Nucleus accumbens (tissue), 56 donors: ENCODE measurements around the gene GGTA1.
A peak's percentile ranks its signal among the peaks of the same experiment; 100 is the strongest.

ENCODE experiments used
- DNase-seq, 56 donors: peaks; one replicate each; lab custom pipeline; 2025; lab: John Stamatoyannopoulos, UW

The GGTA1 gene

DNA sequence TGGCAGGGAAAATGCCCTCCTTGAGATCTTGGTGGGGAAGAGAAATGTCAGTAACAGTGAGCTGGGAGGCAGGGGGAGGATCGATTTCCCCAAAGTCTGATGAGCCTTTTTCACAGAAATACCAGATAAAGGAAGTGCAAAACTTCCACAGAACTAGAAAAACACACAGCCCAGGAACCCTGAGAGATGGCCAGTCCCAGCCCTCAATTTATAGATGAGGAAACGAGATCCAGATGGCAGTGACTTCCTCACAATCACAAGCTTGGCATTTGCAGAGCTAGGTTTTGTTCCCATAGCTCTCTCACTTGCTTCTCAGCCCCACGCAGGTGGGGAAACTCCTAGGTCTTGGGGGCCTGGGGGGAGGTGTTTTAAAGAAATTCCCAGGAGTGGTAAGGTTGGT lies 3.8 kb upstream of the GGTA1 start:
- no peak for DNase-seq

DNA sequence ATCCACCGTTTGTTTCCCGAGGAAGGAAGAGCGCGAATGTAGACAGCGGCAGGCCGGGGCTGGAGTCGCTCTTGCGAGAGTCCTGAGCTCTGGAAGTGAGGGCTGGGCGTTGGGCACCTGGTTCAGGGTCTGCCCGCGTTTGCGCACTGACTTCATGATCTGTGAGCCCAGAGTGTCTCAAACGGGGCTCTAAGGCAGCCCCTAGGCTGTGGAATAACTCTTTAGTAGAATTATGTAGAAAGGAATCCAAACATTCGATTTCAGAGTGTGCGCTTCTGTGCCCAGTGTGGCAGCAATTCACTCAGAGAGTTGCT lies 478 bp upstream of the GGTA1 start:
- no peak for DNase-seq

DNA sequence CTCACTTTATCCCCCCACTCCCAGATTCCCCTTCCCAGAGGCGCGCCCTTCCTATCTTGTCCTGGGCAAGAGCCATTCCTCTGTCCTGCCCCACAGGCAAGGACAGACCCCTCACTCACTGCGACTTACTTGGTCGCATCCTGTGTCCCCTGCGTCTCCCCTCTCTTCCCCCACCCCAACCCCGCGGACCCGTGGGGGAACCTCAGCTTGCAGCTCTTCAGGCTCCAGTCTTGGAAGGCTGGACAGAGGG lies 542 bp downstream of the GGTA1 start:
- DNase-seq, result no peak

DNA sequence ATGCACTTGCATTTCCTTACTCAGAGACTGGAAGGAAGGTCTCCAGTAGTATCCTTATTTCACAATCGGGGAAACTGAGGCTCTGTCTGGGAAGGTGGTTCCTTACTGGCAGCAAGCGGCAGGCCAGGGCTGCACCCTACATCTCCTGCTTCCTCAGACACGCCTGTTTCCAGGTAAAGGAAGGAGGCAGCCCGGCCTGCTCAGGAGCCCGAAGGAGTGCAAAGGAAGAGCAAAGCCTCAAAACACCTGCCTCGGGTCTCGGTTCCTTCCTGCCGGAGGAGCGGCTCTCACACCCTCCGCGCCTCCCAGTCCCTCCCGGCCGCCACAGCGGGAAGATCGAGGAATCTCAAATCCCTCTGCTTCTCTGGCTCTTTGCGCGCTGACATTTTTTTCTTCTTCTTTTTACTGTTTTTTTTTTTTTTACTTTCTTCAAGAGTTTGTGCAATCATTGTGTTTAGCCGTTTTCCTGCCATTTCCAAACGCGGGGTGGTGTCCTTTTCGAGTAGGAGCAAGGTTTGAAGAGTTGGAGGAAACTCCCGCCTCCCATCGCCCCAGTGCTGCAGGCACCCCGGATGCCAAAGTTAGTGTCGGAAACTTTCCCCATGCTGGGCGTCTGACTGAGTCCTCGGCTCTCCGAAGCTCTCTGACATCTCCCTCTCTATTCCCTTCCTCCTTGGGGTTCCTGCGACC lies 1.0 kb downstream of the GGTA1 start:
- peak in 1 of 56 donors; percentile 24 for DNase-seq

DNA sequence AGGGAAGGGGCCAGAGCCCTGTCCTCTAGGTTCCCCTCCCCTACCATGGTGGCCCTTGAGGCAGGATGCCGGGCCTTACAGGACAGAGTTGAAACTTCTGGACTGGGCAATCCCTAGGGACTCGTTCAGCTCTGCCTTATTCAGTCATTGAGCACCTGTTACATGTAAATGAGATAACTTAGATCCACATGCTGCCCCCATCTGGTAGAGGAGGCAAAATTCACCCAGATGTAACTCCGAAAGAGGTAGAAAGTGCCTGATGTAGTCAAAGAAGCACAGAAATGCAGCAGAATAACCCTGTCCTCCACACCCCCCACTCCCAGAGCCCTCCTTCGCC lies 1.5 kb downstream of the GGTA1 start:
- DNase-seq, result peak in 19 of 56 donors; percentile 9 to 75 (median 25)

DNA sequence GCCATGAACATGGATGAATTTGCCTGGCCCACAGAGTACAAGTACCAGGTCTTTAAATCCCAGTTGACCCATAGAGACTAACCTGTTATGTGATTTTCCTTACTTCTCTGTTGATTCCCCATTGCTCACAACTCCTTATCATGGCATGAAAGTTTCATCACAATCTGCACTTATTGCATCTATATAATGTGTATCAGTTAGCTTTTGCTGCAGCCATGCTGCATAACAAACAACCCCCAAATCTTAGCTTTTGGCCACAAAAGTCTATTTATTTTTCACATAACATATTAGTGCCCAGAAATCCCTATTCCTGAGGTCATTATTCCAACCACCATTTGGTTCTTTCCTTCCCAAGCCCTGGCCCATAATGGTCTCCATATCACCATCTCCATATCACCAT lies 3.7 kb downstream of the GGTA1 start:
- no peak for DNase-seq

DNA sequence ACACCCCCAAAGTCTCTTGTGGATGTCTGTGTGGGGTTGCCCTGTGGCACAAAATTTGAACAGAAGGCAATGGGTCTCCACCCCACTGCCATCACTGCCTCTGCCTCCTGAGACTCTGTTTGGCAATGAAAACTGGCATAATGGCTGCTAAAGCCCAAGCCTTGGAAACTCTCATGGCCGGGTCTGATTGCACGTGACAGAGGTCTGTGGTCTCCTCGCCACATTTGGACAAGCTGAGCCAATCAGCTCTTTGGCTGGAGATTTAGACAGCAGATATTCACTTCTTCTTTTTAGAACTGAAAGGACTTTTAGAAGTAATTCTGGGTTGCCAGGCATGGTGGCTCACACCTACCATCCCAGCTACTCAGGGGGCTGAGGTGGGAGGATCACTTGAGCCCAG lies 5.5 kb downstream of the GGTA1 start:
- DNase-seq, result no peak

DNA sequence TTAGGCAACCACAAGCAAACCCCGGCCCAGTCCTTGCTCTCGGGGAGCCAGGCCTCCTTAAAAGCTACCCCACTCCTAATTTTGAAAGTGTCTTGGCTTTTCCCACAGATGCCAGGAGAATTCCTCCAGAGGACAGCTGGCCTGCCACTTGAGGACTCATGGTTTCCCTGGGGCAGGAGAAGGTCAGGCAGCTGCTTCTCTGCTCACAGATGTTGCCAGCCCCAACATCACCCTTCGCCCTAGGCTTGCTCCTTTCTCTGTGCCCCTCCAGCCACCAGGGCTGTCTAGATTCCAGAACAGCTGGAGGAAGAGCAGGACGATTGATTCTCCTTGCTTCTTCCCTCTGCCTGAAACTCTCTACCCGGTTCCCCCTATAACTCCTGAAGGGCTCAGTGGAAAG lies 8.5 kb downstream of the GGTA1 start:
- no peak for DNase-seq

DNA sequence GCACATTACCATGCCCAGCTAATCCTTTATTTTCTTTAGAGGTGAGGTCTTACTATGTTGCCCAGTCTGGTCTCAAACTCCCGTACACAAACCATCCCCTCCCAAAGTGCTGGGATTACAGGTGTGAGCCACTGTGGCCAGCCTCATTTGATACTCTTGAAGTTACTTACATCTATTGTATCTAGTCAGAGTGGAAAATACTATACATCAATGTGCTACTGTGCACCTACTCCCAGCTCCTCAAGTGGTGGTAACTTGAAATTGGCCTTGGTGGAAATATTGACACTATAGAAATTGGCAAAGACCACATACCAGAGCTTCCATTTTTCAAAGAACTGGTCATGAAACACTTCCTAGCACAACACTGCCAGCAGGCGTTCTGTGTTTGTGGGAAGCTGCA lies 10.3 kb downstream of the GGTA1 start:
- no peak for DNase-seq

DNA sequence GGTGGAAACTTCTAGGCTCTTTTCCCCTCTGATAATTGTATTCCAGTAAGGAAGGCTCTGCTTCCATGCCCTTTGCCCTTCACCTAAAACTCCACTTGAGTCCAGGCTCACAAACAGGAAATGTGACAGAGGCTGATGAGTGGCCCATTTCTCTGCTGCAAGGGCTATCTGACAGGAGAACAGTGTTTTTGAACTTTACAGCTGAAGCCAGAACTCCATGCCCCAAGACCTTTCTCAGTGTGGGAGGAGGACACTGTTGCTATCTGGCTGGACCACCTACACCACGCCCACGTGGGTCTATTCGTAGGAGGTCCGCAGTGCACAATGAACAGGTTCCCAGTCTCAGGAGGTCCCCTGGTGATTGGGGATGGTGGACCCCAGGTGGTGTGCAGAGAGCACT lies 13.6 kb downstream of the GGTA1 start:
- no peak for DNase-seq

DNA sequence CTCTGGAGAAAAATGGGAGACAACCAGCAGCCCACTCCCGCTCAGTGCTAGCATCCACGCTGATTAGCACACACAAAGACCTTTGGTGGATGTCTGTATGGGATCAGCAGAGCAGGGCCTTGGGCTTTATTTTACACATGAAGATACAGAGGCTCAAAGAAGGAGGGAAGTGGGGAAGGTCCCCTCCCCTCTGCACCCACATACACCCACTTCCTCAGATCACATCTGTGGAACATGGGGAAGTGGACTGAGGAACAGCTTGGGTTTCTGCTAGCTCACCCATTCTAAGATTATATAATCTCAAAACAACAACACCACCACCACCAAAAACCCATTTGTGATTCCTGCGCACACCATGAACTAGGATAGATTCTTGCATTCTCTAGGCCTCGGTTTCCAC lies 14.0 kb downstream of the GGTA1 start:
- DNase-seq, result peak in 1 of 56 donors; percentile 10

DNA sequence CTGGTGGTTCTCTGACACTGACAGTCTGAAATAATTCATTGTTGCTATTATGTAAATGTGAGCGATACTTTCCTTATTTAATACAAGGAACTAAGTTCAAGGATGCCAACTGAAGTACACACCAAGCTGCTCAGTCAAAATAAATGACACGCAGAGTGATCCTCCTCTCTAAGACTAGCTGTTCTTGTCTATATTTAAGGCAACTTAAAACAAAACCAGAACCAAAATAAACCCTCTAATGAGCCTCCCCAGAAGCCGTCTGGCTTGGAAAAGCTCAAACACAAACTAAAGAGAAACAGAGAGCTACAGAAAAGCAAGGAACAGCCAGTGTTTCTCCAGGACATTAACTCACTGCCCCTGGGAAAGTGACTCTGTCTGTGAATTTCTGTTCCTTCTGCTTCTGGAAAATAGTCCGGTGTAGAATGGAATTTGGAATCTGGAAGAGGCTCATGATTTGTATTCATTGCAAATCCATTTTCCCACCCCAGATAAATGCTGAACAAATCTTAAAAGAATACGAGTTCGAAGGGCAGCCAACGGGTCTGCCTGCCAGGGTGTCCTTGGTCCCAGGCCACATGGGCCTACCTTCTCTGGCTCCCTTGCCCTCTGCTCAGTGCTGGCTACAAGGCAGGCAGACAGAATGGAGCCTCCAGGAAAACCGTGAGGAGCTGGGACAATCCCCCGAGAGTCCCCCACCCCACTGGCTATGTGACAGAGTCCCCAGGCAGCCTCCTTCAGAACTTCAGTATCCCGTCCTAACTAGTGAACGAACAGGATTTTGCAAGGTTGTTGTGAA lies 14.8 kb downstream of the GGTA1 start:
- peak in 4 of 56 donors; percentile 11 to 32 (median 18) for DNase-seq

DNA sequence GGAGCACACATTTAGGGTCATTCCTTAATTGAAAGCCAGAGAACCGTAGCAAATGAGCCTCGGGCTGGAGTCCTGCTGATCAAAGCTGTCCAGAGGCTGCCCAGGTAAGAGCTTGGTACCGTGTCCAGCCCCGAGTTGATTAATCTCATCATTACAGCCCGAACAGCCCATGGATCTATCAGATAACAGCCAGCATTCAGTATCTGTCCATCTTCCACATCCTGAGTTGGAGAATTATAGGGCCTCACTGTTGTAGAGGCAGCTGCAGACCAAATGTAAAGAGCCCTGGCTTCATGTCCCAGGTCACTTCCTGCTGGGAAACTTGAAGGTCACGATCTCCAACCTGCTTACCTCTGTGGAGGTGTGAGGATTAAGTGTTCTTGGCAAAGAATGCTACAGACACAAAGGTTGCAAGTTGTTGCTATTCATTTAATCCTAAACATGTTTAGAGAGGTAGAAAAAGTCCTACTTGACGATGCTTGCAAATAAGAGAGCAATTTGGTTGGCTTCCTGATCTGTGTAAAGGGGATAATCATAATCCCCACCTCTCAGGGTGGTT lies 16.1 kb downstream of the GGTA1 start:
- DNase-seq, result no peak

DNA sequence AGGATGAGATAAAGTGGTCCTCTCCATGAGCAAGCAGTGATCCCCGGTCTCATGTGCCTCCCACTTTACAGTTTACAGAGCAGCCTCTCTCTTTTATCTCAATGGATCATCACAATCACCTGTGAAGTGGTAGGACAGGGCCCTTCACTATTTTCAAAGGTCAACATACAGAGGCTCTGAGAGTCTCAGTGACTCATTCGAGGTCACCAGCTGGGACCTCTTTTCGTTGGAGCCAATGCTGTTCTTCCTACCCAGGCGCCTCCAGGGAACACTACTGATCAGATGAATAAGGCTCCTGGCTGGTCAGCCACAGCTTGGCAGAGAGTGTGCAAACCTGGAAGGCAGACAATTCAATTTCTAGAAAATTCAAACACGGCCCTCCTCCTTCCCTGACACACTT lies 16.6 kb downstream of the GGTA1 start:
- DNase-seq, result peak in 3 of 56 donors; percentile 9 to 51 (median 25)

DNA sequence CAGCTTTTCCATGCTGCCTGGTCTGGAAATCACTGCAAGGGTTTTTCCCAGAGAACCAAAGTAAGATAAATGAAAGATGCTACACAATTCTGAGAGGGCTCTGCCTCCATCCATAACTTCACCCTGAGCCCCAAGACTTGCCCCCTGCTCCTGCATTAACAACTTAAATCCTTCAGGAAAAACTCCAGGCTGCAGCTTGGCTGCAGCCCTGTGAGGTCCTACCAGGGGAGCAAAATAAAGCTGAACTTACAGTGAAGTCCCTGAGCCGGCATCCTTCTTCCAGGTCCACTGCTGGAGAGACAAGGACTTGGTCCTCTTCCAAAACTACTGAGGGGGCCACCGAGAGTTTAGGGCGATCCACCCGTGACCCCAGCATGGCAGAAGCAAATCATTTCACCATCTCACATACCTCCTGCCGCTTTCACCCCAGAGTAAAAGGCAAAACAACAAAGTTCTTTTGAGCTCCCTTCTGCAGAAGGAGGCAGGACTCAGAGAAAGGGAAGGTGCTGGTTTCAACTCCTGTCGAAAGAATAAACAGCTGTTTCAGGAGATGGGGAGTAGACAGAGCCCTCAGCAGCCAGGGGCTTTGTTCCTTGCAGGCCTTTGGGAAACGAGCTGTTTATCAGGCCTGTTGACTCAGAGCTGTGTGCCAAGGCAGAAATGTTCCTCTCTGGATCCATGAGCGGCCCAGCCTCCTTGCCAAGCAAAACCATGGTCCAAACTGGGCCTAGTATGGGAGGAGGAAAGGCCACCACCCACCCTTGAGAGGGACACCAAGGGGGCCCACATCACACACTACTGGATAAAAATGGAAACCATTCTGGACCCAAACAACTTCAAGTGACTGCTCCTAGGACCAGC lies 20.6 kb downstream of the GGTA1 start:
- DNase-seq, result no peak

DNA sequence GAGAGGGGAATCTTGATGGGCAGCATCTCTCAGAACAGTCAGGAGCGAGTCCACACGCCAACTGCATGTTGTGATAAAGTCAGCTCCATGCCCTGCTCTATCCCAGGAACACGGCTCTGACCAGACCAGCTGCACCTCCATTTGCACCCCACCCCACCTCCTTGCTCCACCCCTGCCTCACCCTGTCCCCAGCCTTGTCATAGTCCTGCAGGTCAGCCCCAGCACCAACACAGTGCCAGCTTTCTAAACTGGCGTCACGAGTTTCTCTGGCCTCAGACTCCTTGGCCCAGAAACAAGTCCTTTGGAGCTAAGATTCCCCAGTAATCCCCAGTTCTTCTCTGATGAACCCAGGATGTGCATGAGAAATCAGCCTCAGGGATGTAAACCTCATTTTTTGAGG lies 23.5 kb downstream of the GGTA1 start:
- no peak for DNase-seq

DNA sequence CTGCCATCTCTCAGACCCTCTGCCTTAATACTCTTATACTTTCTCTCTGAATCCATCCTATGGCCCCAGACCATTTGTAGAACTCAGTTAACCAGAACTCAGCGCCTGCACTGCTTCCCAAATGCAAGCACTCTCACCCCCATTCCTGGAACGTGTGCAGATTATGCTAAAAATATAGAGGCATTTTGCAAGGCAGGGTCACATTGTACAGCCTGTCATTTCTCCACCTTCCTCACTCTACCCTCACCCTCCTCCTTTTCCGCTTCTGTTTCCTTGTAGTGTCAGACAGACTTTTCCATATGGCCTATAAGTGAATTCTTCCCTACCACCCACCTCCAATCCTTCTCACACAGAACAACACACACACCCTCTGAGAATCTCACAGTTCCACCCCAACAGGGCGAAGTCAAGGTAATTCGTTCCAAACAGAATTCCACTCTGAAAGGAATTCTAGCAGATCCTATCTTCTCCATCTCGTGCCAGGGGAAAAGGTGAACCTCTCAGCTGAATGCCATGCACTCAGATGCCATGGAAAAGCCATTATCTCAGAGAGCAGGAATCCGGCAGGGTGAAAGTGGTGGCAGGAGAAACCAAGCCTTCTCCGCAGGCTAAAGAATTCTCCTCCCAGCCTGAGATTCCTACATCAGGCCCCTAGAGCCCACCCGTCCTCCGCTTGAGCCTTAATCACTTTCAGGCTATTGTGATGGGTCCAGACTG lies 25.3 kb downstream of the GGTA1 start:
- DNase-seq, result no peak

DNA sequence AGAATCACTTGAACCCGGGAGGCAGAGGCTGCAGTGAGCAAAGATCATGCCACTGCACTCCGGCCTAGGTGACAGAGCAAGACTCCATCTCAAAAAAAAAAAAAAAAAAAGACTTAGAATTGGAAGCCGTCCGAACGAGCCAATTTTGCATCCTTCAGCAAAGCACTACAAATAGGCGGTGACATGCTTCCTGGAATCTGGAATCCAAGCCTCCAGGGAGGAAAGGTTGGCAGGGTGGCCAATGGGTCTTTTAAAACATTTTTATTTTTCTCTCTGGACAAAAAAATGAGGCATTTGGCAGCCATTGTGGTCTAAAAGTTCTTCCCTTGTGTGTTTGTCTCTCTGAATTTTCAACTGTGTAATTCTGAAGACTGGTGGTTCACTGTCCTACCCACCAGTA lies 26.4 kb downstream of the GGTA1 start:
- DNase-seq, result no peak

DNA sequence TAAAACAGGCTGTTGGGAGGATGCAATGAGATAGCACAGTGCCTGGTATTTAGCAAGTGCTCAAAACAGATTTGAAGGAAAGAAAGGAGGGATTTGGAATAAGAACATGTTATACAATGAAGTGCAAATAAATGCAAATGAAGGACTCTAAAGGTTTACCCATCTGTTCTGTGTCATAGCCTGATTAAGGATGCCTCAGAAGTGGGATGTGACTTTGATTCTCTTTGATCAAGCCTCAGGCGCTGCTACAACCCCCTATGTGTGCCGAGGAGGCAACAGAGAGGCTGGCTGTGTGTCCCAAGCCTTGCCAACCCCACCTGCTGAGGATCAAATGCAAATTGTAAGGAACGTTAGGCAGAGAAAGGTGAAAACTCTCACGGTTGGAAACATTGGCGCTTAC lies 27.2 kb downstream of the GGTA1 start:
- no peak for DNase-seq

DNA sequence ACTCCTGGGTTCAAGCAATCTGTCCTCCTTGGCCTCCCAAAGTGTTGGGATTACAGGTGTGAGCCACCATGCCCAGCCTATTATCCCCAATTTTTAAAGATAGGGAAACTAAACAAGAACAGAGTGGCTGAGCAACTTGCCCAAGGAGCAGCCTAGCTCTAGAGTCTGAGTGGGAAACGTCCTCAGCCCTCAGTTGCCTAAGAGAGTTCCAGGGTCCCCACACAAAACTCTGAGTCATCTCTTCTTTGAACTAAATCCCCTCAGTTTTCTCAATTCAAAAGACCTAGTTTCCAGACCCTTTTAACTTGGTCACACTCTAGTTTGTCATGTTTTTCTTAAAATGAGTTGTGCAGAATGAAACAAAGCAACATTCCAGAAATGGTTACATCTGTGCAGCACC lies 33.5 kb downstream of the GGTA1 start:
- DNase-seq, result no peak

DNA sequence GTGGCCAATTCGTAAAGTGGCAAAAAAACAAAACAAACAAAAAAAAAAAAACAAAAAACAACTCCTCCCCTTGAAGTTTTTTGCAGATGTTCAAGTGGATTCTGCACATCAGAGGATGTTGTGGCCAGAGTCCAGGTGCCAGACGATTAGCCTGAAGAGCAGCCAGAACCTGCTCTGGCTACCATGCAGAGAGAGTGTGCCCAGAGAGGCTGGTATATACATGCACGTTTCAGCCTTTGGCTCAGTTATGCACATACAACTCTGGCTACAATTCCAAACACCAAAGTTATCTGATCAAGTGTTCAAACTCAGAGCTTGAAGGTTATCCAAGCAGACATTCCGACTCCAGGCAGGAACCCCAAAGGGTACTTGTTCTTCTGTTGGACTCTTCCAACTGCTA lies 34.7 kb downstream of the GGTA1 start:
- no peak for DNase-seq
